Mesangial cell (primary cell): ENCODE measurements around the gene AMY2A. TPM values are rescaled to one million over a fixed set of nuclear protein-coding genes. Genes with fewer than 3 reads are reported as not detected.

ENCODE experiments used
- total RNA-seq: library from RNA; depleted of rRNA; stranded (reverse); fragments of >200 nt; gene quantifications from 2 replicates; pipeline ENCODE4 v1.2.3, GENCODE V29; 2015

The AMY2A gene
- not detected in 2 replicates for total RNA-seq

DNA sequence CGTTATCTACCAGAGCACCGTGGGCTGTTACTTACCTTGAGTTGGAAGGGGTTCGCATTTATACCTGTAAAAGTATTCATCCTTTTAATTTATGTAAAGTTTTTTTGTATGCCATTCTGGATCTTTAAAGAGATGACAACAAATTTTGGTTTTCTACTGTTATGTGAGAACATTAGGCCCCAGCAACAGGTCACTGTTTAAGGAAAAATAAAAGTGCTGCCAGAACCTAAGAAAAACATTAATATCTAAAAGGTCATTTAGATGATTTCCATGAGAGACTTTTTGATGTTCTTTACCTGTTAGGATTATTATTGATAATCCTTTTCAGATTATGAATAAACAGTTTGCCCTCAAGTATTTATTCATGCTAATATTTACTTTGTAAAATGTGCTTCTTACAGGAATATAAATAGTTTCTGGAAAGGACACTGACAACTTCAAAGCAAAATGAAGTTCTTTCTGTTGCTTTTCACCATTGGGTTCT, at the start of gene AMY2A:
Gene AMY2A (plus strand): TSS at position 434 of the 484 bp plus-strand sequence. CDS start 14 bp downstream, at position 448.

DNA sequence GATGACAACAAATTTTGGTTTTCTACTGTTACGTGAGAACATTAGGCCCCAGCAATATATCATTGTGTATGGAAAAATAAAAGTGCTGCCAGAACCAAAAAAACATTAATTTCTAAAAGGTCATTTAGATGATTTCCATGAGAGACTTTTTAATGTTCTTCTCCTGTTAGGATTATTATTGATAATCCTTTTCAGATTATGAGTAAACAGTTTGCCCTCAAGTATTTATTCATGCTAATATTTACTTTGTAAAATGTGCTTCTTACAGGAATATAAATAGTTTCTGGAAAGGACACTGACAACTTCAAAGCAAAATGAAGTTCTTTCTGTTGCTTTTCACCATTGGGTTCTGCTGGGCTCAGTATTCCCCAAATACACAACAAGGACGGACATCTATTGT, 45.9 kb upstream of the AMY2A start, which contains the start of gene AMY2B:
Gene AMY2B (plus strand): TSS at position 301 of the 400 bp plus-strand sequence. CDS start 14 bp downstream, at position 315.

DNA sequence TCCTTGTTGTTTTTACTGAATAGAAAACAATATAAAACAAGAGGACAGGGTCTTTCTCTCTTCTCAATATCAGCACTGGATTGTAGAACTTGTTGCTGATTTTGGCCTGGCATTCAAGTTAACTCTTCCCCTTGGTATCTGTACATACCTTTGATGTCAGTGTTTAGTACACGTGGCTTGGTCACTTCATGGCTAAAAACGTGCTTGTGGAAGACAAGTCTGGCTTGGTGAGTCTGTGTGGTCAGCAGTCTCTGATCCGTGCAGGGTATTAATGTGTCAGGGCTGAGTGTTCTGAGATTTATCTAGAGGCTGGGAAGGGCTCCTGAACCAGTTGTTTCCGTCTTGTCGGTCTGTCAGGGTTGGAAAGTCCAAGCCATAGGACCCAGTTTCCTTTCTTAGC, 38.2 kb downstream of the AMY2A start, which contains the start of gene AMY1A:
Gene AMY1A (plus strand): TSS at position 301 of the 400 bp plus-strand sequence. CDS start 571 bp downstream, outside the sequence.

Other genes with a start within 250 kb of the AMY2A start
- 3.9 and 5.5 TPM in 2 replicates for gene RNPC3, start 91.7 kb upstream of the AMY2A start, total RNA-seq
- 0.33 and 1.9 TPM in 2 replicates for gene AMY2B, start 45.8 kb upstream of the AMY2A start, total RNA-seq
- not detected in 2 replicates for gene AMY1A, start 38.3 kb downstream of the AMY2A start, total RNA-seq
- gene AMY1B, start 78.8 kb downstream of the AMY2A start, total RNA-seq = not detected in 2 replicates
- gene AMY1C, start 132.5 kb downstream of the AMY2A start, total RNA-seq = not detected in 2 replicates